ENCODE results near the gene DICER1.

The DICER1 gene

GRCh38 chr14:95196826-95197545 lies 39.7 kb upstream of the DICER1 start:
- TF ChIP-seq CTCF (IDR thresholded peaks at IDR 0.05), result no peak

- TF ChIP-seq CTCF (IDR thresholded peaks at IDR 0.05), result no peak
Observed at GRCh38 chr14:95196268-95196667, 38.9 kb upstream of the DICER1 start.

GRCh38 chr14:95195031-95195430 lies 37.7 kb upstream of the DICER1 start:
- no peak for TF ChIP-seq CTCF (IDR thresholded peaks at IDR 0.05)

GRCh38 chr14:95193081-95193480 lies 35.8 kb upstream of the DICER1 start:
- TF ChIP-seq CTCF (IDR thresholded peaks at IDR 0.05), result no peak

GRCh38 chr14:95192311-95192710 lies 35.0 kb upstream of the DICER1 start:
- no peak for TF ChIP-seq CTCF (IDR thresholded peaks at IDR 0.05)

- TF ChIP-seq CTCF (IDR thresholded peaks at IDR 0.05), result no peak
Observed at GRCh38 chr14:95191445-95192199, 34.3 kb upstream of the DICER1 start.

GRCh38 chr14:95190857-95191256 lies 33.5 kb upstream of the DICER1 start:
- no peak for TF ChIP-seq CTCF (IDR thresholded peaks at IDR 0.05)

All from LNCAP (cell line).